Heart left ventricle (tissue), 16 donors: ENCODE data around the gene C11orf91. TPM values are rescaled to one million over a fixed set of nuclear protein-coding genes. Genes with fewer than 3 reads are reported as not detected.
A peak's percentile ranks its signal among the peaks of the same experiment; 100 is the strongest.

Source experiments
- ATAC-seq, 4 donors: fragments of 200-7000 bp; cut with Tn5 transposase; one replicate each; pipeline ENCODE4 v1.9.1; 2020 to 2022; ENCODE audit warnings: moderate library complexity in 4 of 4, mild to moderate bottlenecking in 3 of 4, moderate number of reproducible peaks in 1 of 4
- DNase-seq, 5 donors: peaks; one replicate each; pipeline ENCODE4 v3.0.0-alpha.2; 2020
- H3K27ac ChIP-seq, 12 donors: fragments of 200-600 bp; sonication (generic) in 4 of 12; one replicate each; pipeline versions ENCODE4 v1.5.0 to v1.8.0; 2016 to 2022; ENCODE audit warnings: mild to moderate bottlenecking in 2 of 12
- H3K27me3 ChIP-seq, 9 donors: fragments of 200-600 bp; sonication (generic) in 2 of 9; one replicate each; pipeline versions ENCODE4 v1.5.1 to v1.8.0; 2016 to 2022; ENCODE audit warnings: mild to moderate bottlenecking in 3 of 9
- H3K36me3 ChIP-seq, 9 donors: fragments of 200-600 bp; sonication (generic) in 2 of 9; one replicate each; pipeline versions ENCODE4 v1.5.0 to v1.8.0; 2018 to 2022; ENCODE audit warnings: mild to moderate bottlenecking in 2 of 9
- H3K4me1 ChIP-seq, 12 donors: fragments of 200-600 bp; sonication (generic) in 4 of 12; one replicate each; pipeline versions ENCODE4 v1.5.0 to v1.8.0; 2016 to 2022; ENCODE audit warnings: mild to moderate bottlenecking in 3 of 12
- H3K4me3 ChIP-seq, 12 donors: fragments of 200-600 bp; sonication (generic) in 4 of 12; one replicate each; pipeline versions ENCODE4 v1.5.0 to v1.8.0; 2017 to 2022; ENCODE audit warnings: mild to moderate bottlenecking in 9 of 12, moderate library complexity in 4 of 12
- H3K9me3 ChIP-seq, 12 donors: fragments of 200-600 bp; sonication (generic) in 4 of 12; one replicate each; pipeline versions ENCODE4 v1.5.0 to v1.8.0; 2016 to 2022; ENCODE audit warnings: mild to moderate bottlenecking in 1 of 12
- POLR2A ChIP-seq, 2 donors: fragments of 450-650 bp; IDR thresholded peaks; one replicate each; pipeline ENCODE4 v1.6.1; 2017; ENCODE audit warnings: antibody characterized with exemption in 2 of 2, mild to moderate bottlenecking in 2 of 2, moderate library complexity in 2 of 2
- WGBS, 4 donors: extraction: QIAGEN DNeasy Blood & Tissue Kit in 2 of 4; methylation state at CpG; one replicate each; pipeline versions ENCODE4 v1.1.5 to v1.1.7; 2013 to 2018; 5-methylcytosine and 5-hydroxymethylcytosine counted together
- intact Hi-C, 10 donors: fragments of 100-400 bp; cut with DNase I; formaldehyde crosslinking; loops; one replicate each; pipeline versions ENCODE4 v1.11.1 to v1.14.2; 2022
- polyA plus RNA-seq, 2 donors: library from polyadenylated mRNA; stranded (reverse); fragments of 200-250 nt; gene quantifications; one replicate each; pipeline ENCODE4 v1.2.3, GENCODE V29; 2013
- total RNA-seq, 9 donors: library from RNA; depleted of rRNA in 2 of 9; stranded (reverse); fragments of >200 nt in 2 of 9; fragmentation: NEBNext Ultra II Directional in 3 of 9; extraction: Animal tissue kit (Norgen Biotek cat#: 25700) in 3 of 9; gene quantifications; one replicate each; pipeline versions ENCODE4 v1.1.0 to v1.2.4, GENCODE V29; 2016 to 2023
- TF ChIP-seq, protein P1 (sequence below), 12 donors: fragments of 200-600 bp; sonication (generic) in 4 of 12; IDR thresholded peaks; one replicate each; pipeline versions ENCODE4 v1.5.0 to v1.8.0; 2018 to 2022; ENCODE audit warnings: antibody characterized with exemption in 12 of 12, mild to moderate bottlenecking in 5 of 12
- donor health status: ischemic (EF 13 %, LVEDD 7.1; RV severe dilation, severe dysfunction).
- donor health status: healthy with polysubstance abuse.
- donor health status: DM: no; HTN: yes; CAD: no.
- donor health status: DM: no; HTN: no; CAD: no.
- donor health status: ischemic (EF 25% LVEDD 6.9; RV normal size, moderate dysfunction).
- donor health status: ischemic (EF 25% LVEDD 5.7; RV mildly dilated, moderate dysfunction).
- donor health status: healthy.
- donor health status: DM: yes; HTN: yes; CAD: no.
- donor health status: ischemic (EF 35%, LVEDD 5.7; RV mildly dilated, moderate dysfunction).
- donor health status: nonischemic (EF 11% LVEDD 7.7; RV severe dilation, severe dysfunction).
- donor health status: DM: yes; HTN: yes; CAD: no.
- donor health status: PGD.
- donor health status: ischemic (EF 29% LVEDD 5.4; RV normal size, mild dysfunction).
- donor health status: nonischemic (EF 23%, LVEDD 6.1; RV moderate dilation, normal function).

The C11orf91 gene
- total and polyA plus RNA-seq, 11 donors, result 0.56 to 1.00 (median 0.70) TPM; not detected in 7

DNA sequence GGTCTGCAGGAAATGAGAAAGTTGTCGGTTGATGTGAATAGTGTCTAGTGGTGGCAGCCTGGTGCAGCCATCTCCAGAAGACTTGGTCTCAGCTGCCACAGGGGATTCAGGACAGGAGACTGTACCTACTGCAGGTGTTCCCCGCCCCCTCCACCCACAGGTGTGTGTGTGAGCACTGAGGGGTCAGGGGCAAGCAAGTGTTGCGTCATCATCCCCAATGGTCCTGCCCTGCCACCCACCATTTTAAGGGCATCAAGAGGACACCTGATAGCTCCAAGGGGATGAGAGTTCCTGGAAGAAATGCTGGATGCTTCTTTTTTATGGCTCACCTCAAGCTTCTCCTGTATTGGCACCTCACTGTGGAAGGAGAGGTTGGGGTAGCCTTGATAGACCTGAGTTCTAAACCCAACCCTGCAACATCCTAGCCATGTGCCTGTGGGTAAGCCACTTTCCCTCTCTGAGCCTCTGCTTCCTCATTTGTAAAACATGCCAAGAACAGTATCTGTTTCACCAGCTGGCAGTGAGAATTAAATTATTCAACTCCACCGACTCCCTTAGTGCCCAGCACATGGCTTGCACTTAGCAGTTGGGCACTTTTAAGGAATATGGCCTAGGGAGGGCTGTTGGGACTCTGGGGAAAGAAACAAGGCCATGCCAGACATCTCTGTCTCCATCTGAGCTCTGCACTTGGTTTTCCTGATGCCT is 6.1 kb downstream of the C11orf91 start:
- Histone ChIP-seq H3K4me1 (peaks cover 19 to 85% (median 59%) of the 10 kb centered on the region in 12 donors), H3K36me3 (no peaks in the 10 kb centered on the region), H3K27ac (peak overlapping the region in 9 of 12 donors; percentile 8 to 58 (median 37)), H3K4me3 (no peak overlapping the region), H3K9me3 (no peaks in the 10 kb centered on the region), H3K27me3 (no peaks in the 10 kb centered on the region)
- intact Hi-C loops, result loop anchor here in 4 of 10 donors (5.0 to 10.0 kb wide), 5 partner anchors 48 to 532 kb away; partner anchors contain the start of genes HIPK3 (in 2 of the 4) and CSTF3 (in 1 of the 4)
- ATAC-seq (no peak), DNase-seq (no peak)
- TF ChIP-seq POLR2A (IDR thresholded peaks at IDR 0.05), result no peak
- TF ChIP-seq, protein P1, sequence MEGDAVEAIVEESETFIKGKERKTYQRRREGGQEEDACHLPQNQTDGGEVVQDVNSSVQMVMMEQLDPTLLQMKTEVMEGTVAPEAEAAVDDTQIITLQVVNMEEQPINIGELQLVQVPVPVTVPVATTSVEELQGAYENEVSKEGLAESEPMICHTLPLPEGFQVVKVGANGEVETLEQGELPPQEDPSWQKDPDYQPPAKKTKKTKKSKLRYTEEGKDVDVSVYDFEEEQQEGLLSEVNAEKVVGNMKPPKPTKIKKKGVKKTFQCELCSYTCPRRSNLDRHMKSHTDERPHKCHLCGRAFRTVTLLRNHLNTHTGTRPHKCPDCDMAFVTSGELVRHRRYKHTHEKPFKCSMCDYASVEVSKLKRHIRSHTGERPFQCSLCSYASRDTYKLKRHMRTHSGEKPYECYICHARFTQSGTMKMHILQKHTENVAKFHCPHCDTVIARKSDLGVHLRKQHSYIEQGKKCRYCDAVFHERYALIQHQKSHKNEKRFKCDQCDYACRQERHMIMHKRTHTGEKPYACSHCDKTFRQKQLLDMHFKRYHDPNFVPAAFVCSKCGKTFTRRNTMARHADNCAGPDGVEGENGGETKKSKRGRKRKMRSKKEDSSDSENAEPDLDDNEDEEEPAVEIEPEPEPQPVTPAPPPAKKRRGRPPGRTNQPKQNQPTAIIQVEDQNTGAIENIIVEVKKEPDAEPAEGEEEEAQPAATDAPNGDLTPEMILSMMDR (IDR thresholded peaks at IDR 0.05), result no peak
- WGBS, 4 donors, result 69 to 84% (median 78%) methylated on average over 4 of the region's 4 CpGs

DNA sequence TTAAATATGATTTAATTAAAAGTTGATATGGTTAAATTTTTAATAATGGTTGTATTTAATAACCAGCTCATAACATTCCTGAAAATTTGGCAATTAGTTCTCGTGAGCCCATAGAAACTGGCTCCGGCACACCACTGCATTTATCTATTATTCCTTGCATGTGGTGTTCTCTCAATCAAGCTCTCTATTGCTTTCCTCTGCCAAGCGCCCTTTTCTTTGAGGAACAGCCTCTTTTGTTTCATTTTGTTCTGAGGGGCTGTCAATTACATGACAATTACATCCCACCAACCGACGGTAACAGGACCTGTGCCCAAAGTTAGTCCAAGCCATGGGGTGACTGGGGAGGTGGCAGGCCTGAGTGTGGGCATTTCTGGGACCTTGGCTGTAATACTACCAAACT is 8.1 kb downstream of the C11orf91 start:
- WGBS, 4 donors, result 43 to 63% (median 48%) methylated on average over 5 of the region's 5 CpGs
- peak overlapping the region; percentile 73 to 97 (median 86) for H3K27ac ChIP-seq
- no peak for DNase-seq
- H3K4me3 ChIP-seq, result peak overlapping the region in 3 of 12 donors; percentile 2 to 28 (median 25)
- no peaks in the 10 kb centered on the region for H3K36me3 ChIP-seq
- no peaks in the 10 kb centered on the region for H3K27me3 ChIP-seq
- intact Hi-C loops, result loop anchor here in 4 of 10 donors (5.0 to 10.0 kb wide), 5 partner anchors 50 to 530 kb away; partner anchors contain the start of genes HIPK3 (in 2 of the 4) and CSTF3 (in 1 of the 4)
- TF ChIP-seq POLR2A (IDR thresholded peaks at IDR 0.05), result no peak
- TF ChIP-seq, protein P1 (IDR thresholded peaks at IDR 0.05), result no peak
- H3K9me3 ChIP-seq, result peaks cover 0 to 2% (median 0%) of the 10 kb centered on the region in 12 donors
- ATAC-seq, result no peak
- peaks cover 19 to 87% (median 60%) of the 10 kb centered on the region in 12 donors for H3K4me1 ChIP-seq

DNA sequence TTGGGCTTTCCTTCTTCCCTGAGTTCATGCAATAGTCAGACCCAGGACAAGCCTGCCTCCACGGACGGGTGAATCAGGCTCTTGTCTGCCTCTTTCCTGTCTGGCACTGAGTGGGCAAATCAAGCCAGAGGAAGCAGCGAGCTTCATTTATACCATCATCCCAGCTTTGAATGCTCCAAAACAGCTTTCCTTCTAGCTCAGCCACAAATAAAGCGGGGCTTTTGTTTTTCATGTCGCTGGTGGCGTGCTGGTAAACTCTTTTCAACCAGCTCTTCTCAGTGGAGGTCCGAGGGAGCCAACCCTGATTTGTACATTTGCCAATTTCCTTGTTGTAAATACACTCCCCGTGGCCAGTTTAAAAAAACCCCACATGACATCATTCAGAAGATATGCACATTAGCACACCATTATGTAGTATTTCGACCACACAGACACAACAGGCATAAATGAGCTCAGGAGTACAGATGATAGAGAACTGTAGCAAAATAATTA is 8.6 kb downstream of the C11orf91 start:
- ATAC-seq, result peak; percentile 39 to 69 (median 55)
- peaks cover 15 to 82% (median 59%) of the 10 kb centered on the region in 12 donors for H3K4me1 ChIP-seq
- no peaks in the 10 kb centered on the region for H3K36me3 ChIP-seq
- peak overlapping the region in 5 of 12 donors; percentile 2 to 28 (median 21) for H3K4me3 ChIP-seq
- peak in 4 of 5 donors; percentile 51 to 83 (median 67) for DNase-seq
- WGBS, 4 donors, result 11 to 21% (median 16%) methylated on average over 9 of the region's 9 CpGs
- intact Hi-C loops, result loop anchor here in 4 of 10 donors (5.0 to 10.0 kb wide), 5 partner anchors 50 to 530 kb away; partner anchors contain the start of genes HIPK3 (in 2 of the 4) and CSTF3 (in 1 of the 4)
- TF ChIP-seq, protein P1 (IDR thresholded peaks at IDR 0.05), result no peak
- TF ChIP-seq POLR2A (IDR thresholded peaks at IDR 0.05), result peak in 1 of 2 donors; percentile 9
- peaks cover 0 to 6% (median 0%) of the 10 kb centered on the region in 12 donors for H3K9me3 ChIP-seq
- peak overlapping the region; percentile 73 to 97 (median 86) for H3K27ac ChIP-seq
- H3K27me3 ChIP-seq, result no peaks in the 10 kb centered on the region
